PC-3 (cell line): Measurements from ENCODE around the gene CNTNAP2.

ENCODE experiments used
- CTCF ChIP-seq: fragments of 300-600 bp; sonication (generic); conservative IDR thresholded peaks from 2 replicates; pipeline ENCODE4 v1.5.1; 2017; ENCODE audit warnings: antibody characterized with exemption, low read depth, mild to moderate bottlenecking, low read length
- EZH2phosphoT487 ChIP-seq: fragments of 300-600 bp; sonication (generic); IDR thresholded peaks from 2 replicates; pipeline ENCODE4 v1.6.1; 2018; ENCODE audit warnings: mild to moderate bottlenecking, antibody characterized with exemption, low read length, borderline replicate concordance

- TF ChIP-seq CTCF: no peak
- TF ChIP-seq EZH2phosphoT487: no peak
These were observed 2057.8 kb downstream of the CNTNAP2 start for GRCh38 chr7:148174376-148174775.
